NCI-H526 treated with DMSO at 0.1 percent for 48 hours (cell line): ENCODE results near the gene BRCA1.

Experiments used
- DNase-seq: peaks from one replicate; lab custom pipeline; 2025; lab: John Stamatoyannopoulos, UW

Gene BRCA1

GRCh38 chr17:43025290-43025657 lies 99.9 kb downstream of the BRCA1 start:
- DNase-seq = no peak

GRCh38 chr17:43024407-43025289 lies 100.5 kb downstream of the BRCA1 start, which contains the start of gene RND2:
RND2 (plus strand) TSS chr17:43025231; CDS start chr17:43025348, 117 bp downstream.
- DNase-seq = peak; percentile 87

GRCh38 chr17:43021741-43022512 lies 103.2 kb downstream of the BRCA1 start, which contains the start of gene VAT1:
VAT1 (minus strand) TSS chr17:43022385; CDS start chr17:43022322, 63 bp downstream.
- peak; percentile 69 for DNase-seq

- no peak for DNase-seq
Measured at GRCh38 chr17:43020789-43021740, 104.1 kb downstream of the BRCA1 start.

GRCh38 chr17:43020030-43020621 lies 105.0 kb downstream of the BRCA1 start:
- no peak for DNase-seq

GRCh38 chr17:43019418-43019817 lies 105.7 kb downstream of the BRCA1 start:
- DNase-seq = no peak

- DNase-seq = no peak
Measured at GRCh38 chr17:43018932-43019331, 106.2 kb downstream of the BRCA1 start.

GRCh38 chr17:43018008-43018853 lies 106.9 kb downstream of the BRCA1 start:
- no peak for DNase-seq

- DNase-seq = no peak
Measured at GRCh38 chr17:43016216-43016615, 108.9 kb downstream of the BRCA1 start.

- no peak for DNase-seq
Measured at GRCh38 chr17:43015579-43015978, 109.6 kb downstream of the BRCA1 start.

- DNase-seq = no peak
Measured at GRCh38 chr17:43014649-43015542, 110.3 kb downstream of the BRCA1 start.

- no peak for DNase-seq
Measured at GRCh38 chr17:43014020-43014648, 111.0 kb downstream of the BRCA1 start.

GRCh38 chr17:43013296-43013695 lies 111.9 kb downstream of the BRCA1 start:
- DNase-seq = no peak

- DNase-seq = no peak
Measured at GRCh38 chr17:43011728-43012472, 113.3 kb downstream of the BRCA1 start.

GRCh38 chr17:43010667-43011308 lies 114.4 kb downstream of the BRCA1 start:
- no peak for DNase-seq

- DNase-seq = no peak
Measured at GRCh38 chr17:43006639-43007551, 118.3 kb downstream of the BRCA1 start, which contains the start of gene IFI35. IFI35 (plus strand) TSS chr17:43006784; CDS start chr17:43006948, 164 bp downstream.
